NCI-H748 treated with DMSO at 0.1 percent for 48 hours (cell line): Measurements from ENCODE around the gene FOSL1.

ENCODE experiments used
- DNase-seq: peaks from one replicate; lab custom pipeline; 2025; lab: John Stamatoyannopoulos, UW

FOSL1 gene

DNA sequence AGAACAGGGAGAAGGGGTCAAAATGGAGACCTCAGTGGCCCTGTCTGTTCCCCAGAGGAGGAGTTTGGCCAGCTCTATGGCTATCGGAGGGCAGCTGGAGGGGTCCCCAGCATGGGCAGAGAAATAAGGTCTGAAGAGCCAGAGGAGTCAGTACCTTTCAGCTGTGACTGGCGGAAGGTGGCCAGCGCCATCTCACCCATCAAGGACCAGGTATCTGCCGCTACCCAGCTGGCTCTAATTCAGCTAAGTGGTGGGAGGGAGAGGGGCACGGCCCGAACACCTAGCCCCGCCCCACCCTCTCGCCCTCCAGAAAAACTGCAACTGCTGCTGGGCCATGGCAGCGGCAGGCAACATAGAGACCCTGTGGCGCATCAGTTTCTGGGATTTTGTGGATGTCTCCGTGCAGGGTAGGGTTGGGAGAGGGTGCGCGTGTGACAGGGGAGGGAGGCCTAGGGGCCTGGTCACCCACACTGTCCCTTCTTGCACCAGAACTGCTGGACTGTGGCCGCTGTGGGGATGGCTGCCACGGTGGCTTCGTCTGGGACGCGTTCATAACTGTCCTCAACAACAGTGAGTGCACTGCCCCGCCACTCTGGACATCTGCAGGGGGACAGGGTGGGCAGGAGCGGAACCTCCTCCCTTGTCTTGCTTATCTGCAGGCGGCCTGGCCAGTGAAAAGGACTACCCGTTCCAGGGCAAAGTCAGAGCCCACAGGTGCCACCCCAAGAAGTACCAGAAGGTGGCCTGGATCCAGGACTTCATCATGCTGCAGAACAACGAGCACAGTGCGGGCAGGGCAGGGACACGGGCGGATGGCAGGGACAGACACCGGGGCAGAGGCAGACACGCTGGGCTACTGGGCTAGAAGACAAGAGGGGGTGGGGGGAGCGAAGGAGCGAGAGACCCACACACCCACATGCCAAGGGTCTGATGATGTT is 17.8 kb downstream of the FOSL1 start:
- DNase-seq, result no peak

DNA sequence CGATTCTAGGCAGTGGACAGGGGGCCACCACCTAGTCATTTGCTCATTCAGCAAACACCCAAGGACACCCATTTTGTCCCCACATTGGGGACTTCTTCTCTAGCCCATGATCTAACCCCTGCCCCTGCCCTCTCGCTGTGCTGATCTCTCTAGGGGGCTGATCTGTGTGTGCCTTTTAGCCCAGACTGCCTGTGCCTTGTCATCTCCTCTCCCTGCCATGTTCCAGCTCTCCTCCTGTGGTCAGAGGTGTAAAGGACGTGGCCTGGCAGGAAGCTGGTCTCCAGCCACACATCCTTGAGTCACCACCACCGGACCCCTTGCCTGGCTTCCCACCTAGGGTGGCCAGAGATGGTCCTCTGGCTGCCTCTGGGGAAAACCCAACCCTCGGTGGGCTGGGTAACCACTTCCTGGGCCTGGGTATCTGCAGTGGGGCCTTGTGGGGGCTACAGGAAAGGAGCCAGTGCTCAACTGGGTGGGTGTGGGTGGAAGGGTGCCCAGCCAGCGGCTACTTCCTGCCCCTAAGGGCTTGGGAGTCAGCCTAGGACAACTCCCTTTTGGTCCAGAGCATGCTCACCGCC is 19.3 kb downstream of the FOSL1 start:
- DNase-seq, result no peak

DNA sequence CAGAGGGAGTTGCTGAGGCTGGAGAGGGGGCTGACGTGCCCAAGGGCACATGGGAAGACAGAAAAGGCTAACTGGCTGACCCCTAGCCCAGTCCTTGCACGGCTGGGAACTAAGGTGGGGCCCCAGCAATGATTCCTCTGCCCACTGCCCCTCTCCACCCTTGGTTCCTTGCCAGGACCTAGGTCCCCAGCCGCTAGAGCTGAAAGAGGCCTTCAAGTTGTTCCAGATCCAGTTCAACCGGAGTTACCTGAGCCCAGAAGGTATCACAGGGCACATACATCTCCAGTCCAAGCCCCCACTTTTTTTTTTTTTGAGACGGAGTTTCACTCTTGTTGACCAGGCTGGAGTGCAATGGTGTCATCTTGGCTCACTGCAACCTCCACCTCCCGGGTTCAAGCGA is 20.2 kb downstream of the FOSL1 start:
- no peak for DNase-seq

DNA sequence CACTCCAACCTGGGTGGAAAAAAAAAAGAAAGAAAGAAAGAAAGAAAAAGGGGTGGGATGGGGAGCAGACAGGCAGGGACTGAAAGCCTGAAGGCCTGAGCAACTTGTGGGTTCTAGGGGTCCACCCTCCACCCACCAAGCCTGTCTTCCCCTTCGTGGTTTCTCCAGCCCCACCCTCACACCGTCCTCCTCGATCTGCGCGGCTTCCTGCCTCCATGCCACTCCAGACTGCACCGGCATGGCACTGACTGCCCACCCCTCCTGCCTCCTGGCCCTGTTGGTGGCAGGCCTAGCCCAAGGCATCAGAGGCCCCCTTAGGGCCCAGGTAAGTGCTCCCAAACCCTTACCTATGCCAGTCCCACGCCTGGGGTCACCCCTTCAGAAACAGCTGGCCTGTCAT is 20.6 kb downstream of the FOSL1 start, which contains the start of gene CTSW:
CTSW (plus strand) TSS at position 221 of the 400 bp plus-strand sequence; CDS start at position 239, 18 bp downstream.
- DNase-seq, result no peak

DNA sequence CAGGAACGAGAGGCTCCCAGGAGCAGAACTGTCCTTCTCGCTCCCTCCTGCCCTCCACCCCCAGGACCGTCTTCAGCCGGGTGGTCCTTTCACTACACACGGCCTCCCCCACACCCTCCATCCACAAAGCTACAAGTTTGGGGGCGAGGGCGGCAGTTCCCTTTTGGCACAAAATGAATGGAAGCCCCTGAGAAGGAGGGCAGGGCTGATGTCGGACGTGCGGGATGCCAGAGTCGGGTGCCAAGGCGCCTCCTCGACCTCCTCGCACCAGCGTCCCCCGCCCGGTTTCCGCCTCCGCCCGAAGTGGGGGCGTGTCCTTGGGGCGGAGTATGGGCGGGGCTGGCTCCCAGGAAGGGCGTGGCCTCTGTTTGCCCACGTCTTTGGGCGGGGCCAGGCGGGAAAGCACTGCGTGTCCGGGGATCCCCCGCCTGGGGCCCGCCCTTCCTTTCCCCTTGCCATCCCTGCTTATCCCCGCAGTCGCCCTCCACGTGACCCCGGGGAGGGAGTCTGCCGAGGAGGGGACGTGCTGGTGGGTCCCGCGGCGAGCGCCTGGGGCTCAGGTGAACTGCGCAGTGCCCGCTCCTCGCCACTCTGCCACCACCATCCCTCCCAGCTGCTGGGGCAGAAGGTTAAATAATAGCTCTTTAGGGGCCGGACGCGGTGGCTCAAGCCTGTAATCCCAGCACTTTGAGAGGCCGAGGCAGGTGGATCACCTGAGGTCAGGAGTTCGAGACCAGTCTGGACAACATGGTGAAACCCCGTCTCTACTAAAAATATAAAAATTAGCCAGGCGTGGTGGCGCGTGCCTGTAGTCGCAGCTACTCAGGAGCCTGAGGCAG is 26.7 kb downstream of the FOSL1 start:
- DNase-seq, result peak; percentile 85

DNA sequence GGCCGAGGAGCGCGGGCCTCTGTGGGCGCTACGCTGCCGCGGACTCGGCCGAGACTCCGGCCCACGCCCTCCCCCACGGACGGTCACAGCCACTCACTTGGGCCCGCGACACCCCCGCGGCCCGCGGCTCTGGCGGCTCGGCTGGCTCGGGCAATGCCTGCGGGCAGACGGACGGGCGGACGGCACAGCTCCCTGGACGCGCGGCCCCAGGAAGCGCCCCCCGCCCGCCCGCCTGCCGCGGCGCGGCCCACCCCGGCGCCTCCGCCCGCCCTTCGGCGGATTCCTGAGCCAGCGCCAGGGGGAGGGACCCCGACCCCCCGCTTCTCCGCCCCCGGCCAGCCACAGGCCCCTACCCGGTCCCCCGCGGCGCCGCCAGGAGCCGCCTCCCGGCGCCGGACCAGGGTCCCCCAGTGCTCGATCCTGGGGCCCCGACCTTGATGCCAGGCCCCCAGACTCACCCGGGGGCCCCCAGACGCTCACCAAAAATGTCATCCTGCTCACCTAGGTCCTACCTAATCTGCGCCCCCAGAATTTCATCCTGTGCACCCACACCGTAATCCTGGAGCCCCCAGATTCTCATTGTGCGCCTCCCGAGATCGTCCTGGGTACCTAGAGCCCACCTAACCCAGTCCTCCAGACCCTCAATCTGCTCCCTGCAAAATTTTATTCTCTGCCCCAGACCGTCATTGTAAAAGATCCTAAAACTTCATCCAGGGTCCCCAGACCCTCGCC is 27.4 kb downstream of the FOSL1 start, which contains the start of gene EFEMP2:
EFEMP2 (minus strand) TSS at position 215 of the 732 bp plus-strand sequence. CDS start 446 bp downstream, outside the sequence.
- DNase-seq, result no peak

DNA sequence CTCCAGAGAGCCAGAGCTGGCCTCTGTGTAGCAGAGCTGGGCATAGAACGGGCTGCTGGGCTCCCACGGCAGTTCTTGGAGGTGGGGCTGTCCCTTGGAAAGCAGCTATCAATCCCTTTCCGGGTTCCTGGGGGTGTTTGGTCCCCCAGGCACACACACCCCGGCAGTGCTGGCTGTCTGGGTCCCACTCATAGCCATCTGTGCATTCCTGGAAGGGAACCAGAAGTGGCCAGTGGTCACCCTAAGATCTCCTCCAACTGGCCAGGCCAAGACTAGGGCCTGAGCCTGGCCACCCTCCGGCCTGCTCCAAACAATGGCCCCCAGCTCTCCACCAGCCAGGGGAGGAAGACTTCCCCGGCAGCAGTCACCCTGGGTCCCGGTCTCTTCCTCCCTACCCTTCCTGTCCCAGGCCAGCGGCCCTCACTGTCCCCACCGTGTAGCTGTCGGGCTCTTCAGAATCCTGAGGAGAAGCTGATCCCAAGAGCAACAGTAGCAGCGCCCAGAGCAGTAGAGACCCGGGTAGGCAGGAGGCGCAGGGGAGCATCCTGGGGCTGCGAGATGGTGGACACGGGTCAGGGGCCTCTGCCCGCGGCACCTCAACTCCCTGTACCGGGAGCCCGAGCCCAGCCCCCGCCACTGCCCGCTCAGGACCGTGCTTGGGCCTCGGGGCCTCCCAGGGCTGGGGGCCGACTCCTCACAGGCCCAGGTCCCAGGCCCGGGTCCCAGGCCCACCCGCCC is 28.2 kb downstream of the FOSL1 start:
- no peak for DNase-seq

DNA sequence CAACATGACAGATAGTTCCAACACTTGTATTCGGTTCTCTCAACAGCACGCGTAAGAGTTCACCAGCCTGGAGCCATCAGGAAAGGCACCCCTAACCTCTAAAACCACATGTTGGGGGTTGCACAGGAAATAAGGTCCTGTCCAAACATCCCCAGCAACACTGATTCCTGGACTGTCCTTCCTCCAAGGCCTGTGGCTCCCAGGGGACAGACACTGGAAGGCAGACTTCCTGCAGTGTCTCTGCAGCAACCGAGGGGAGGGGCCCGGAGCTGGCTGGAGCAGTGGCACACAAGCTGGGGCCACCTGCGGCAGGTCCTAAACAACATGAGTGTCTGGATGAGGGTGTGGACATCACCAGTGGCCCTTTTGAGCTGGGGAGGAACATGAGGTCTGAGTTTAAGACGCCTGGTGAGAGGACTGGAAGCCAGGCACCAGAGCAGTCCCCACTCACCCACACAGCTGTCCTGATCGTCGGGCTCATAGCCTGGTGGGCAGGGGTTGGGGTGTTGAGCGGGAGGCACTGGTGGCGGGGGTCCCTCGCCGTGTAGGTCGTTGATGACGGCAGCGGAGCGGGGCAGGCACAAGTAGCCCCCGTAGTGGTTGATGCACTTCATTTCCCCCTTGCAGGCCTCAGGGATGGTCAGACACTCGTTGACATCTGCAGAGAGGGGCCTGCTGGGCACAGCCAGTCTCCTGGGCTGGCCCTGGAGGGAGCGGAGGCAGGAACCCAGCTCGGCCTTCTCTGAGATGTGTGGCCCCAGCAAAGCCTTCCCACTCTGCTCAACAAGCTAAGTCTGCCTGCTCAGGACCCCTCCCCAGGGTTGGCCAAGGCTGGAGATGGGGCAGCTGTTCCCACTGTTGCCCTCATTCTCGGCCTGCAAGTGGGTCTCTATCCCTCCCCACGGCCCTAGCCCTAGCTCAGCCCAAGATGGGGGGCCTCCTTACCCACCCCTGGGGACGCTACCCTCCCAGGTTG is 29.2 kb downstream of the FOSL1 start:
- no peak for DNase-seq

DNA sequence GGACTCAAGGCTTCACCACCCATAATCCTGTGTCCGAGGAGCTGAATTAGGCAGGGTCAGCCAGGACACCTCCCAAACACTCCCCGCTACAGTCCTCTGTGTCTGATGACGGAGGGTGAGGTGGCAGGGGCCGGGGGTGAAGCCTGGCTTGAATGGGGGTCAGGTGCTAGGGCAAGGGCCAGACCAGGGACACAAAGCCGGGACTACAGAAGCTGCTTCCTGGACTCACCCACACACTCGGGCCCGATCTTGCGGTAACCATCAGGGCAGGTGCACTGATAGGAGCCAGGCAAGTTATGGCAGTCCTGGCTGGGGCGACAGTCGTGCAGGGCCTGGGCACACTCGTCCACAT is 29.9 kb downstream of the FOSL1 start:
- DNase-seq, result no peak

DNA sequence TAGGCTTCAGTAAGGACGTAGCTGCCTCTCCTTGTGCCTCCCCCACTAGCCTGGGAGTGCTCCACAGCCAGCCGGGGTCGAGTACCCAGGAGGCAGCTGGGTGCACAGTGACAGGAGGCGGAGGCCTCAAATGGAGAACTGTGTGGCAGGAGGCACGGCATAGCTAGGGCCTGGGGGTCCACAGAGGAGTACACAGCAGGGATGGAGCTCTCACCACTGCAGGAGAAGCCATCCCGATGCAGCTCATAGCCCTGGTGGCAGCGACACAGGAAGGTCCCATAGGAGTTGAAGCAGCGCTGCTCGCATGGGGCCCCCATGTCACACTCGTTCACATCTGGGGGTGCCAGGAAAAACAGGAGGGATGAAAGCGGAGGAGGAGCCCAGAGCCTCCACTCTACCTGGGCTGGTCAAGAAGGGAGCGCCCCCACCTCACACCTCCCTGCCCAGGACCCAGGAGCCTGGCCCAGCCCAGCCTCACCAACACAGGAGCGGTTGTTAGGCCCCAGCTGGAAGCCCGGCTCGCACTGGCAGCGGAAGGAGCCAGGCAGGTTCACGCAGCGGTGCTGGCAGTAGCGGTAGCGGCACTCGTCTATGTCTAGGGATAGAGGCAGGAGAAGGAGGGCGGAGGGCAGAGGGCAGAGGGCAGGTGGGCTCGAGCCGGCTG is 30.4 kb downstream of the FOSL1 start:
- no peak for DNase-seq

DNA sequence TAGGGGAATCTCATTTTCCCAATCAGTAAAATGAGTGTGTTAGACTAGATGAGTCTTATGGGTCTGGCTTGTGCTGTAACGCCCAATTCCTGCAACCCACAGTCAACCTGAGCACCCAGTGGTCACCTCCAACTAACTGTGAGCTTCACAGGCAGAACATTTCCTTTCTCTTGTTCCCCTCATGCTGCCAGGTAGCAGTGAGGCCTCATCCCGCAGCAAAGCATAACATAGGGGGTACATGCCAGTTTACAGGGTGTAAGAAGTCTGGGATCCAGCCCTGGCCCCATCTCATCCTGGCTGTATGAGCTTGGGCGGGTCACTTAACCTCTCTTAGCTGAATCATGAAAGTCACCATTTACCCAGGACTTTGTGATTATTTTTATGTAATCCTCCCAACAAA is 31.3 kb downstream of the FOSL1 start:
- DNase-seq, result no peak

DNA sequence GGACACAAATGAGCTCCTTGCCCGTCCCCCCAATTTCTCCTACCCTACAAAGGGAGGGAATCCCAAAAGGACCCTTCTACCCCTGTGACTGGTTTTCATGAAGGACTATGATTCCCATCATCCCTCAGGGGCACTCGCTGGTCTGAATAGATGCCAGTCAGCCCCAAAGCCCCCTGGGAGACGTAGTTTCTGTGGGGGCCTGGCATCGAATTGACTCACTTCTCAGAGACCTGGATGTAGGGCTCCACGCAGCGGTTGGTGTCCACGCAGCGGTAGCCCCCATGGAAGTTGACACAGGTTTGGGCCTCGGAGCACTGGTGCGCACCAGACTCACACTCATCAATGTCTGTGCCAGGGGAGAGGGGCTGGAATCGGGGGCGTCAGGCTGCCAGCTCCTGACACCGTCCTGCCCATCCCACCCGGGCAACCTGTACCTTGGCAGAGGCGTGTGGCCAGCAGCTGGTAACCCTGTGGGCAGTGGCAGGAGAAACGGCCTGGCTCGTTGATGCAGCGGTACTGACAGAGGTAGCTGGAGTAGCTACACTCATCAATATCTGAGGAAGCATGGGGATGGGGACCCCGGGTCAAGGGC is 32.0 kb downstream of the FOSL1 start:
- peak; percentile 33 for DNase-seq

DNA sequence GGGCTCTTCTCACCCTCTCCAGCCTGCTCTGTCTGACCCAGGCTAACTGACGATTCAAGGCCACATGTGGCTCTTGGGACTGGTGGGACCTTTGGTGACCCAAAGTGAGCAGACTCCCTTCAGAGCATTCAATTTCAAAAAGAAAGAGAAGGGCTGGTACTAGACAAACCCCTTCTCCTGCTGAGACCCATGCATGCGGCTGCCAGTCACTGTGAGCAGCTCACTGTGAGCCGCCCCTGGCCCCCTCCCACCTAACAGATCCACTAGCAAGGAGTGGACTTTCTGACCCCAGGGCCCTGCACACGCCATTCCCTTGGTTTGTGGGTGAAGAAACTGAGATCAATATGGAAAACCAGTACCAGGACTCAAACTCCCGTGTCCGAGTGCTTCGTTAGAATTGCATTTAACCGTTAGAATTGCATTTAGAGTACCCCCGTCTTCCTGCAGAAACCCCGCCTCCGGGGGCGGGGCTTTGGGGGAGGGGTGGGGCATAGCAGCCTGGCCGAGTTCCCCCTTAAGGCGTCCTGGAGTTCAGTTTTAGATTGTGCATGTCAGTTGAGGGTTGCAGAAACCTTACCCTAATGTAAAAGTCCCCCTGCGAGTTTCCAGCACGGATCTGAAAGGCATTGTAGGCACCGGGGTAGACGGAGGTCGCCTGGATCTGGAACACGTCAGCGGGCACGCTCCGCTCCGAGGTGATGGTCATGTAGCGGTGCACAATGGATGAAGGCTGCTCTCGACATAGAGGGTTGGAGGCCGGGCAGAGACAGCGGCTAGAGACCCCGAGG is 32.7 kb downstream of the FOSL1 start:
- DNase-seq, result no peak

DNA sequence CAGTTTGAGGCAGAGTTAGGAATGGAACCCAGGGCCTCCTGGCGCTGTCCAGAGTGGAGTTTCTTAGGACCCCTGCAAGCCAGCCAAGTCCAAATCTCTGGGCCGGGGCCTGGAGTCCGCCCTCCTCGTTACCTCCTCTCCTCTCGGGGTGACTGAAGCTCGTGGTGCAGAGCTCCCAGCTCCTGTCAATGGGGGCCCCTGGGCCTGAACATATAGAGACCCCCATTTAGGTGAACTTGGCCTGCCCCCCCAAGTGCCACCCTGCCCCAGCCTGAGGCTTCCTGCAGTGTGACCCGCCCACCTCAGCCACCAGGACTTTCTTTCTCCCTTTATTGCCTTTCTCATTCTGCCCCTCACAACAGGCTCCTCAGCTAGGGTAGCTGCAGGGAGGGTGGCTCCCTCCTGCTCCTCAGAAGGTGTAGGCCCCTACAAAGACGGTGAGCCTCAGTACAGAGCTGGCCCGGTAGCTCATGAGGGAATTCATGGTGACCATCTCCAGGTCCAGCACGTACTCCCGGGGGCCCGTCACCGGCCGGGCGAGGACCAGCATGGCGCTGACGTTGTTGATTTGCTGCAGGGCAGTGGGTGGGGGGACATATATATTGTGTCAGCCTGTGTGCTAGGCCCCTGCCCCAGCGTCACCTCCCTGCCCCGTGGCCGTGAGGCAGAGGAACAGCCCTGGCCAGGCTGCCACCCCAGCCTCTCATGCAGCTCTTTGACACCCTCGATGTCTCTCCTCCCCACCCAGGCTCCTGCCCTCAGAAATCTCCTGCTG is 33.5 kb downstream of the FOSL1 start:
- DNase-seq, result no peak

DNA sequence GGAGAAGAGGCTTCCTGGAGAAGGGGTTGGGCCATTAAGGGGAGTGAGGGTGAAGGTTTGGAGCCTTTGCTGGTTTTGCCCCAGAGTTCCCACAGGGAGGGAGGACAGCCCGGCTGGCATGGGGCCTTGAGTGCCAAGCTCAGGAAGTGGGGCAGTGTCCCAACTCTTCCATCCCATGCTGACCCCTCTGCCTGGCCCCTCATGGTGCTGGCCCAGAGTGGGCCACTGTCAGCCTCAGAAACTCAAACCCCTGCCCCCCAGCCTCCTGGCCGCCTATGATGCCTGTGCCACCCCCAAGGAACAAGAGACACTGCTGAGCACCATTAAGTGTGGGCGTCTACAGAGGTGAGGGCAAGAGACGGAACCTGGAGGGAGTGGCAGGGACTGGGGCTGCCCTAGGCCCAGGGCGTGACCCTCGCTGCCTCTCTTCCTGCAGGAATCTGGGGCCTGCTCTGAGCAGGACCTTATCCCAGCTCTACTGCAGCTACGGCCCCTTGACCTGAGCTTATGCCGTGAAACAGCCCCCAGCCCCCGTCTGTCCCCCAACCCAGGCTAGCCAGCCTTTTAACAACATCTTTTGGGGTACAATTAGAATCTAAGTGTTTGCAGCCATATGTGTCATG is 34.5 kb downstream of the FOSL1 start:
- DNase-seq, result no peak

DNA sequence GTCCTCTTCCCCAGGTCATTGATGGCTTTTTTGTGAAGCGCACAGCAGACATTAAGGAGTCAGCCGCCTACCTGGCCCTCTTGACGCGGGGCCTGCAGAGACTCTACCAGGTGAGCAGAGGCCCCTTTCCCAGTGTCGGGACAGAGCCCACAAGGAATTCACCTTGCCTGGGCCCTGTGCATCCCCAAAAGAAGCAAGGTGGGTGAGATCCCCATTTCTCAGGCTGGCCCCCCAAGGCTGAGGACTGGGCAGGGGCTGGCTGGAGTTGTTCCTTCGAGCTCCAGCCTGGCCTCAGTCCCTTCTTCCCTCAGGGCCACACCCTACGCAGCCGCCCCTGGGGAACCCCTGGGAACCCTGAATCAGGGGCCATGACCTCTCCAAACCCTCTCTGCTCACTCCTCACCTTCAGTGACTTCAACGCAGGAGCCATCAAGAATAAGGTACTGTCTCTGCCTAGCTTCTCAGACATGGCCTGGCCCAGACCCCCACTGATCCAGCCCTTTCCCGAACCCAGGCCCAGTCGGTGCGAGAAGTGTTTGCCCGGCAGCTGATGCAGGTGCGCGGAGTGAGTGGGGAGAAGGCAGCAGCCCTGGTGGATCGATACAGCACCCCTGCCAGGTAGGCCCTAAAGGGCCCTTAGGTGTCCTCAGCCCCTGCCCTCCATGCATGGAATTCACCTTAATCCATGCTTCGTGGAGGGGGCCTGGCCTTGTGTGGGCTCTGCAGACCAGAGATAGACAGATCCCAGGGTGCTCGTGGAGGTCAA is 35.3 kb downstream of the FOSL1 start:
- no peak for DNase-seq
